Lower leg skin (tissue), 4 donors: ENCODE measurements around the gene AHCYL1. TPM values are rescaled to one million over a fixed set of nuclear protein-coding genes. Genes with fewer than 3 reads are reported as not detected.

ENCODE experiments used
- DNase-seq, 2 donors: peaks; one replicate each; pipeline ENCODE4 v3.0.0-alpha.2; 2019; ENCODE audit warnings: low spot score in 2 of 2
- H3K4me3 ChIP-seq: fragments of 200-600 bp; sonication (generic); 2 replicates; pipeline ENCODE4 v1.5.1; 2017; ENCODE audit warnings: mild to moderate bottlenecking, low read depth; ENCODE audit not compliant: poor library complexity, severe bottlenecking
- CTCF ChIP-seq, 3 donors: fragments of 450-650 bp; IDR thresholded peaks; one replicate each; pipeline ENCODE4 v1.5.1; 2016; ENCODE audit warnings: antibody characterized with exemption in 3 of 3, mild to moderate bottlenecking in 3 of 3, moderate library complexity in 2 of 3
- POLR2A ChIP-seq, 2 donors: fragments of 450-650 bp; IDR thresholded peaks; one replicate each; pipeline ENCODE4 v1.6.1; 2016 to 2017; ENCODE audit warnings: antibody characterized with exemption in 2 of 2, mild to moderate bottlenecking in 1 of 2, moderate library complexity in 1 of 2
- WGBS, 2 donors: methylation state at CpG; one replicate each; pipeline ENCODE4 v1.1.5; 2018; 5-methylcytosine and 5-hydroxymethylcytosine counted together
- intact Hi-C: fragments of 100-400 bp; cut with DNase I; formaldehyde crosslinking; loops from one replicate; pipeline ENCODE4 v1.15.0; 2023; ENCODE audit warnings: low total_unique reads
- total RNA-seq, 4 donors: library from RNA; depleted of rRNA; stranded (reverse); fragments of >200 nt; gene quantifications; one replicate each; pipeline ENCODE4 v1.1.0, GENCODE V29; 2016

Gene AHCYL1
- total RNA-seq, 4 donors from 2014 or later = 42.3 to 54.4 (median 47.8) TPM

GRCh38 chr1:110050602-110051261 is 66.2 kb downstream of the AHCYL1 start:
- 51 to 68% methylated on average over 4 of the region's 4 CpGs for WGBS, 2 donors
- no peak for DNase-seq
- no peak overlapping the region for H3K4me3 ChIP-seq
- intact Hi-C loops = loop anchor here (5.0 kb wide), 1 partner anchor 57 kb away; no protein-coding TSS in a partner anchor
- TF ChIP-seq POLR2A (IDR thresholded peaks at IDR 0.05) = no peak
- TF ChIP-seq CTCF (IDR thresholded peaks at IDR 0.05) = no peak

GRCh38 chr1:110051262-110051648 is 66.7 kb downstream of the AHCYL1 start:
- 49 to 60% methylated on average over 2 of the region's 2 CpGs for WGBS, 2 donors
- TF ChIP-seq CTCF (IDR thresholded peaks at IDR 0.05) (no peak), POLR2A (IDR thresholded peaks at IDR 0.05) (no peak)

GRCh38 chr1:110053552-110054428 is 69.2 kb downstream of the AHCYL1 start:
- H3K4me3 ChIP-seq = no peak overlapping the region
- intact Hi-C loops = loop anchor here (5.0 kb wide), 1 partner anchor 54 kb away; no protein-coding TSS in a partner anchor
- peak; percentile 61 to 93 for DNase-seq
- TF ChIP-seq CTCF (IDR thresholded peaks at IDR 0.05) (peak in 1 of 3 donors; percentile 82), POLR2A (IDR thresholded peaks at IDR 0.05) (no peak)
- WGBS, 2 donors = 65 to 66% methylated on average over 16 of the region's 16 CpGs

More at GRCh38 chr1:110051262-110051648, 66.7 kb downstream of the AHCYL1 start:
- no peak overlapping the region for H3K4me3 ChIP-seq
- no peak for DNase-seq
- intact Hi-C loops = loop anchor here (5.0 kb wide), 1 partner anchor 56 kb away; no protein-coding TSS in a partner anchor

- TF ChIP-seq CTCF (IDR thresholded peaks at IDR 0.05) (no peak), POLR2A (IDR thresholded peaks at IDR 0.05) (no peak)
- no peak for DNase-seq
- no peak overlapping the region for H3K4me3 ChIP-seq
- intact Hi-C loops = no loop called here
- 78 to 82% methylated on average over 5 of the region's 5 CpGs for WGBS, 2 donors
Measured at GRCh38 chr1:110055493-110056284, 71.1 kb downstream of the AHCYL1 start.

GRCh38 chr1:110056285-110056683 is 71.7 kb downstream of the AHCYL1 start:
- intact Hi-C loops = no loop called here
- no peak for TF ChIP-seq CTCF (IDR thresholded peaks at IDR 0.05)
- no peak for TF ChIP-seq POLR2A (IDR thresholded peaks at IDR 0.05)
- no peak for DNase-seq
- H3K4me3 ChIP-seq = no peak overlapping the region
- WGBS, 2 donors = 42 to 55% methylated on average over 4 of the region's 4 CpGs
